Ovary (tissue), 9 donors: ENCODE measurements around the gene MAP2K7. TPM values are rescaled to one million over a fixed set of nuclear protein-coding genes. Genes with fewer than 3 reads are reported as not detected.
A peak's percentile ranks its signal among the peaks of the same experiment; 100 is the strongest.

ENCODE experiments used
- DNase-seq, 5 donors: peaks; one replicate each; pipeline ENCODE4 v3.0.0-alpha.2; 2019 to 2020
- H3K27ac ChIP-seq, 2 donors: fragments of 200-600 bp; one replicate each; pipeline versions ENCODE4 v1.5.1 to v1.8.0; 2019 to 2022
- H3K27me3 ChIP-seq: fragments of 200-600 bp; one replicate; pipeline ENCODE4 v1.8.0; 2022
- H3K36me3 ChIP-seq: fragments of 200-600 bp; sonication (generic); one replicate; pipeline ENCODE4 v1.5.1; 2019
- H3K4me1 ChIP-seq: one replicate; pipeline ENCODE4 v1.8.1; 2013; ENCODE audit warnings: mild to moderate bottlenecking, moderate library complexity; ENCODE audit not compliant: insufficient read depth
- H3K4me3 ChIP-seq: fragments of 200-600 bp; sonication (generic); one replicate; pipeline ENCODE4 v1.5.1; 2017
- H3K9me3 ChIP-seq, 2 donors: fragments of 200-600 bp in 1 of 2; sonication (generic) in 1 of 2; one replicate each; pipeline versions ENCODE4 v1.5.1 to v1.8.1; 2013 to 2019; ENCODE audit warnings: mild to moderate bottlenecking in 1 of 2, moderate library complexity in 1 of 2
- EP300 ChIP-seq: sonication (generic); formaldehyde crosslinking; IDR thresholded peaks from one replicate; pipeline ENCODE4 v1.6.1; 2017; ENCODE audit warnings: antibody characterized with exemption
- POLR2A ChIP-seq: fragments of 450-650 bp; IDR thresholded peaks from one replicate; pipeline ENCODE4 v1.6.1; 2017; ENCODE audit warnings: antibody characterized with exemption, mild to moderate bottlenecking, moderate library complexity
- WGBS, 3 donors: extraction: QIAGEN DNeasy Blood & Tissue Kit in 1 of 3; methylation state at CpG; one replicate each; pipeline versions ENCODE4 v1.1.5 to v1.1.7; 2013 to 2017; 5-methylcytosine and 5-hydroxymethylcytosine counted together
- intact Hi-C, 4 donors: fragments of 100-400 bp; cut with DNase I; formaldehyde crosslinking; loops; one replicate each; pipeline versions ENCODE4 v1.11.0 to v1.15.1; 2022 to 2023
- polyA plus RNA-seq, 2 donors: library from polyadenylated mRNA; stranded (reverse); fragments of 200-250 nt in 1 of 2; fragments of 350-450 nt in 1 of 2; fragmentation: Illumina TruSeq in 1 of 2; extraction: RNeasy Lipid Tissue Mini Kit (QIAGEN cat#74804) in 1 of 2; gene quantifications; one replicate each; pipeline ENCODE4 v1.2.3, GENCODE V29; 2013 to 2014
- total RNA-seq, 7 donors: library from RNA; depleted of rRNA in 2 of 7; stranded (reverse); fragments of >200 nt in 2 of 7; fragmentation: NEBNext Ultra II Directional in 3 of 7; extraction: Animal tissue kit (Norgen Biotek cat#: 25700) in 3 of 7; gene quantifications; one replicate each; pipeline versions ENCODE4 v1.1.0 to v1.2.4, GENCODE V29; 2016 to 2023
- TF ChIP-seq, protein P1 (sequence below), 3 donors: fragments of 450-650 bp in 2 of 3; fragments of 200-600 bp in 1 of 3; IDR thresholded peaks; one replicate each; pipeline versions ENCODE4 v1.5.1 to v1.8.0; 2016 to 2022; ENCODE audit warnings: antibody characterized with exemption in 3 of 3, mild to moderate bottlenecking in 1 of 3
- donor health status: DM: no; HTN: no; CAD: no; lungs with moderate emphysema.
- donor health status: DM: no; HTN: no; CAD: no.
- donor health status: Bipolar disorder and iron deficiency.
- donor health status: DM: yes; HTN: yes; CAD: no.
- donor health status: DM: no; HTN: no; CAD: no.
- donor health status: DM: yes; HTN: yes; CAD: no.

The MAP2K7 gene
- total and polyA plus RNA-seq, 9 donors = 6.3 to 35.5 (median 26.3) TPM

DNA sequence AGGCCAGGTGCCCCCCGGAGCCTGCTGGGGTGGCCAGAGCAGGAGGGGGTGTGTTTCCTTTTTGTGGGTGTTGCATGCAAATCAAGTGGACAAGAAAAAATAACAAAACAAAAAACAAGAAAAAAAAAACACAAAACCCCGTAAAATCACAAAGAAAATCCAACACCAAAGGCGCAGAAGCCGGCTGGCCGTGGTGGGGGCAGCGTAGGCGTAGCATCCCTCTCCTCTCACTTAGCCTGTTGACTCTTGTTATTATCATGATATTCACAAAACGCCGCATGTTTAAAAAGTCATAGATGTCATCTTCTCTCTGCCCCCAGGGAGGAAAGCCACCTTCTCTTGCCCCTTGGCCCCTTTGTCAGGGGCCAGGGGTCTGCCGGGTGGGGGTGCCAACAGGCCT lies 10.0 kb downstream of the MAP2K7 start:
- no peaks in the 10 kb centered on the region for H3K36me3 ChIP-seq
- no peak overlapping the region for H3K4me3 ChIP-seq
- TF ChIP-seq POLR2A = no peak
- TF ChIP-seq, protein P1, sequence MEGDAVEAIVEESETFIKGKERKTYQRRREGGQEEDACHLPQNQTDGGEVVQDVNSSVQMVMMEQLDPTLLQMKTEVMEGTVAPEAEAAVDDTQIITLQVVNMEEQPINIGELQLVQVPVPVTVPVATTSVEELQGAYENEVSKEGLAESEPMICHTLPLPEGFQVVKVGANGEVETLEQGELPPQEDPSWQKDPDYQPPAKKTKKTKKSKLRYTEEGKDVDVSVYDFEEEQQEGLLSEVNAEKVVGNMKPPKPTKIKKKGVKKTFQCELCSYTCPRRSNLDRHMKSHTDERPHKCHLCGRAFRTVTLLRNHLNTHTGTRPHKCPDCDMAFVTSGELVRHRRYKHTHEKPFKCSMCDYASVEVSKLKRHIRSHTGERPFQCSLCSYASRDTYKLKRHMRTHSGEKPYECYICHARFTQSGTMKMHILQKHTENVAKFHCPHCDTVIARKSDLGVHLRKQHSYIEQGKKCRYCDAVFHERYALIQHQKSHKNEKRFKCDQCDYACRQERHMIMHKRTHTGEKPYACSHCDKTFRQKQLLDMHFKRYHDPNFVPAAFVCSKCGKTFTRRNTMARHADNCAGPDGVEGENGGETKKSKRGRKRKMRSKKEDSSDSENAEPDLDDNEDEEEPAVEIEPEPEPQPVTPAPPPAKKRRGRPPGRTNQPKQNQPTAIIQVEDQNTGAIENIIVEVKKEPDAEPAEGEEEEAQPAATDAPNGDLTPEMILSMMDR (IDR thresholded peaks at IDR 0.05) = no peak
- no peak for TF ChIP-seq EP300
- no peaks in the 10 kb centered on the region for H3K9me3 ChIP-seq
- DNase-seq = no peak
- H3K27ac ChIP-seq = no peak overlapping the region
- 77 to 80% (median 79%) methylated on average over 10 of the region's 10 CpGs for WGBS, 3 donors
- H3K4me1 ChIP-seq = peaks cover 6% of the 10 kb centered on the region
- peaks cover 6% of the 10 kb centered on the region for H3K27me3 ChIP-seq
- intact Hi-C loops = no loop called here

DNA sequence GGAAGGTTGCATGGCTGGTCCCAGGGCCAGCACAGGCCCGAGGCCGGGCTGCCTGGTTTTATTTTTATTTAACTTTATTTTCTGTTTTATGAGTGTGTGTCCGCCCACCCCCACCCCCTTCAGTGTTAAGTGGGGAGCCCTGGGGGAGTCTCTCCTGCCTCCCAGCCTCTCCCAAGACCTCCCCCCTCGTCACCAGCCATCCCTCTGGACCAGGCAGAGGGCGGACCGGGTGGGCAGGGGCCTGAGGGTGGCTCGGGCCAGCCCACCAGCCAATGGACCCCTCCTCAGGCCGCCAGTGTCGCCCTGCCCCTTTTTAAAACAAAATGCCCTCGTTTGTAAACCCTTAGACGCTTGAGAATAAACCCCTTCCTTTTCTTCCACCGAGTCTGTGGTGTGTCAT lies 10.4 kb downstream of the MAP2K7 start:
- no peak overlapping the region for H3K27ac ChIP-seq
- TF ChIP-seq EP300 = no peak
- TF ChIP-seq POLR2A = no peak
- peak in 1 of 5 donors; percentile 16 for DNase-seq
- H3K4me1 ChIP-seq = peaks cover 6% of the 10 kb centered on the region
- H3K36me3 ChIP-seq = no peaks in the 10 kb centered on the region
- H3K4me3 ChIP-seq = no peak overlapping the region
- intact Hi-C loops = no loop called here
- no peaks in the 10 kb centered on the region for H3K9me3 ChIP-seq
- H3K27me3 ChIP-seq = peaks cover 6% of the 10 kb centered on the region
- 42 to 48% (median 47%) methylated on average over 12 of the region's 12 CpGs for WGBS, 3 donors

GRCh38 chr19:7914598-7915045 lies 10.9 kb downstream of the MAP2K7 start, which contains the start of gene TGFBR3L:
Gene TGFBR3L, plus strand, starts transcription at chr19:7914830.
- H3K4me1 ChIP-seq = peaks cover 6% of the 10 kb centered on the region
- TF ChIP-seq POLR2A = no peak
- TF ChIP-seq EP300 = no peak
- TF ChIP-seq, protein P1 (IDR thresholded peaks at IDR 0.05) = no peak
- peaks cover 6% of the 10 kb centered on the region for H3K27me3 ChIP-seq
- intact Hi-C loops = no loop called here
- peak in 3 of 5 donors; percentile 29 to 40 (median 32) for DNase-seq
- 39 to 58% (median 56%) methylated on average over 12 of the region's 12 CpGs for WGBS, 3 donors
- no peaks in the 10 kb centered on the region for H3K9me3 ChIP-seq
- H3K27ac ChIP-seq = no peak within 1 kb of the TSS
- no peaks in the 10 kb centered on the region for H3K36me3 ChIP-seq
- no peak within 1 kb of the TSS for H3K4me3 ChIP-seq

DNA sequence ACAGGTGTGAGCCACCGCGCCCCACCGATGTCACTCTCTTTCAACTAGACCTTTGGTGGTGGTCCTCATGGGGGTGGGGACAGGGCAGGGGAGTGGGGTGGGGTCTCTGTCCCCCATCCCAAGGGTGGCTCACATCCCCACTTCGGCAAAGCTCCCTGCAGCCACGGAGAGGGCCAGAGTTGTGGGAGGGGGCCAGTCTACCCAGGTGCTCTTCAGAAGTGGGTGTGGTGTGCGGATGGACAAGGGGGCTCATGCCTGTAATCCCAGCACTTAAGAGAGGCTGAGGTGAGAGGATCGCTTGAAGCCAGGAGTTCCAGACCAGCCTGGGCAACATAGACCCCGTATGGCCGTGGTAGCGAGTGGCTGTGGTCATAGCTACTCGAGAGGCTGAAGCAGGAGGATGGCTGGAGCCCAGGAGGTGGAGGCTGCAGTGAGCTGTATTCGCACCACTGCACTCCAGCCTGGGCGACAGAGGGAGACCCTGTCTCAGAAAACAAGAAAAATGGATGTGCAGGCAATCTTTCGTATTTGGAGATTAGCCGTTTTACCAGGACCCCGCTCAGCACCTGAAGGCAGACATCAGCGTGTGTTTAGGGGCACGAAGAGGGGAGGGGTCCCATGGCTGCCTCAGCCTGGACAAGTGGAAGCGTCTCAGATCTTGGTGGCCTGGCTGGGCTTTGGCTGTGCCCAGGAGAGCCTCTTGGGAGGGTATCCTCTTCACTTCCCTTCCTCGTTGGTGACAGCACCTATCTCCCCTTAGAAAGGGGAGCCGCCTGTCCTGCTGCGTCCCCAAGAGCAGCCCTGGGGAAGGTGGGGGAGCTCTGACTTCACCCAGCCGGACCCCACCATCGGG lies 11.8 kb downstream of the MAP2K7 start:
- no peaks in the 10 kb centered on the region for H3K9me3 ChIP-seq
- H3K27ac ChIP-seq = no peak overlapping the region
- no peak overlapping the region for H3K4me3 ChIP-seq
- WGBS, 3 donors = 32 to 42% (median 38%) methylated on average over 23 to 24 of the region's 24 CpGs
- intact Hi-C loops = no loop called here
- peak in 2 of 5 donors; percentile 24 to 40 for DNase-seq
- H3K36me3 ChIP-seq = no peaks in the 10 kb centered on the region
- peaks cover 6% of the 10 kb centered on the region for H3K4me1 ChIP-seq
- TF ChIP-seq, protein P1 (IDR thresholded peaks at IDR 0.05) = no peak
- TF ChIP-seq EP300 (no peak), POLR2A (no peak)
- H3K27me3 ChIP-seq = peaks cover 6% of the 10 kb centered on the region
